GM23338 (cell line): ENCODE measurements around the gene SPECC1L. TPM values are rescaled to one million over a fixed set of nuclear protein-coding genes. Genes with fewer than 3 reads are reported as not detected.

Experiments used
- ATAC-seq: fragments of 200-7000 bp; cut with Tn5 transposase; 3 replicates; pipeline ENCODE4 v1.9.1; 2020
- DNase-seq: peaks from one replicate; pipeline ENCODE4 v3.0.0-alpha.2; 2015; ENCODE audit warnings: low spot score
- H2AFZ ChIP-seq: fragments of 200-600 bp; sonication (generic); 2 replicates; pipeline ENCODE4 v1.8.0; 2016; ENCODE audit warnings: antibody characterized with exemption, mild to moderate bottlenecking, moderate library complexity
- H3F3A ChIP-seq: fragments of 200-600 bp; sonication (generic); replicated peaks from 2 replicates; pipeline ENCODE4 v1.8.0; 2017; ENCODE audit warnings: antibody characterized with exemption, mixed run types, low read depth
- H3K27ac ChIP-seq: fragments of 200-600 bp; sonication (generic); 2 replicates; pipeline ENCODE4 v1.6.1; 2016; ENCODE audit warnings: low read depth
- H3K27me3 ChIP-seq: fragments of 200-600 bp; sonication (generic); 2 replicates; pipeline ENCODE4 v1.8.0; 2016; ENCODE audit warnings: mild to moderate bottlenecking, mixed run types, moderate library complexity; ENCODE audit not compliant: insufficient read depth
- H3K36me3 ChIP-seq: fragments of 200-600 bp; sonication (generic); 2 replicates; pipeline ENCODE4 v1.8.0; 2016; ENCODE audit warnings: mild to moderate bottlenecking; ENCODE audit not compliant: insufficient read depth
- H3K4me1 ChIP-seq: fragments of 200-600 bp; sonication (generic); 2 replicates; pipeline ENCODE4 v1.8.0; 2016; ENCODE audit warnings: mild to moderate bottlenecking, moderate library complexity; ENCODE audit not compliant: insufficient read depth
- H3K4me2 ChIP-seq: fragments of 200-600 bp; sonication (generic); 2 replicates; pipeline ENCODE4 v1.7.1; 2017; ENCODE audit warnings: mixed run types
- H3K4me3 ChIP-seq: fragments of 200-600 bp; sonication (generic); 2 replicates; pipeline ENCODE4 v1.6.1; 2016; ENCODE audit warnings: mixed run types
- H3K79me2 ChIP-seq: fragments of 200-600 bp; sonication (generic); replicated peaks from 2 replicates; pipeline ENCODE4 v1.8.0; 2017; ENCODE audit warnings: mild to moderate bottlenecking; ENCODE audit not compliant: insufficient read depth
- H3K9me2 ChIP-seq: fragments of 200-600 bp; sonication (generic); 2 replicates; pipeline ENCODE4 v1.8.0; 2017; ENCODE audit not compliant: insufficient read depth
- H4K20me1 ChIP-seq: fragments of 200-600 bp; sonication (generic); replicated peaks from 2 replicates; pipeline ENCODE4 v1.8.0; 2017; ENCODE audit warnings: mild to moderate bottlenecking; ENCODE audit not compliant: insufficient read depth
- H3K27ac Mint-ChIP-seq: 2 replicates; pipeline ENCODE4 v1.8.0; 2020; ENCODE audit warnings: inconsistent platforms, mild to moderate bottlenecking, moderate library complexity, mixed read lengths
- H3K27me3 Mint-ChIP-seq: 3 replicates; pipeline ENCODE4 v1.8.0; 2022; ENCODE audit warnings: low read depth, mild to moderate bottlenecking, moderate library complexity, mixed read lengths, inconsistent platforms; ENCODE audit not compliant: insufficient read depth, poor library complexity
- H3K36me3 Mint-ChIP-seq: 3 replicates; pipeline ENCODE4 v1.8.0; 2021; ENCODE audit warnings: low read depth, mild to moderate bottlenecking, inconsistent platforms, moderate library complexity, mixed read lengths
- H3K4me1 Mint-ChIP-seq: 3 replicates; pipeline ENCODE4 v1.8.0; 2020; ENCODE audit warnings: mild to moderate bottlenecking, inconsistent platforms, mixed read lengths
- H3K4me3 Mint-ChIP-seq: 3 replicates; pipeline ENCODE4 v1.8.0; 2021; ENCODE audit warnings: moderate library complexity, mild to moderate bottlenecking, inconsistent platforms, mixed read lengths
- H3K9me3 Mint-ChIP-seq: 3 replicates; pipeline ENCODE4 v1.8.0; 2020; ENCODE audit warnings: moderate library complexity, mild to moderate bottlenecking, inconsistent platforms, mixed read lengths
- CREB1 ChIP-seq: fragments of 250-450 bp; sonication (Bioruptor Pico); IDR thresholded peaks from 2 replicates; pipeline ENCODE4 v1.5.0; 2020; ENCODE audit warnings: low read depth, mild to moderate bottlenecking, moderate library complexity
- CTCF ChIP-seq, 2 experiments: fragments of 200-600 bp in 1 of 2; sonication (generic) in 1 of 2; conservative IDR thresholded peaks; 2 replicates each; pipeline versions ENCODE4 v1.5.1 to v1.6.1; 2016 to 2017; ENCODE audit warnings: antibody characterized with exemption in 2 of 2, low read depth in 2 of 2, mild to moderate bottlenecking in 2 of 2, moderate library complexity in 1 of 2
- EZH2 ChIP-seq: fragments of 200-600 bp; sonication (generic); IDR thresholded peaks from one replicate; pipeline ENCODE4 v1.8.0; 2017; ENCODE audit warnings: antibody characterized with exemption, mild to moderate bottlenecking, low read depth; ENCODE audit not compliant: unreplicated experiment
- EZH2phosphoT487 ChIP-seq: fragments of 200-600 bp; sonication (generic); IDR thresholded peaks from one replicate; pipeline ENCODE4 v1.8.1; 2018; ENCODE audit warnings: antibody characterized with exemption; ENCODE audit not compliant: unreplicated experiment
- JUNB ChIP-seq: IDR thresholded peaks from one replicate; pipeline ENCODE4 v1.6.1; 2016; ENCODE audit warnings: antibody characterized with exemption; ENCODE audit not compliant: unreplicated experiment
- POLR2AphosphoS5 ChIP-seq: IDR thresholded peaks from 2 replicates; pipeline ENCODE4 v1.6.1; 2016; ENCODE audit warnings: antibody characterized with exemption, low read depth
- REST ChIP-seq: IDR thresholded peaks from one replicate; pipeline ENCODE4 v1.6.1; 2018; ENCODE audit warnings: antibody characterized with exemption; ENCODE audit not compliant: unreplicated experiment
- STAT1 ChIP-seq: IDR thresholded peaks from one replicate; pipeline ENCODE4 v1.6.1; 2016; ENCODE audit warnings: antibody characterized with exemption; ENCODE audit not compliant: unreplicated experiment
- ZNF114 ChIP-seq: fragments of 250-450 bp; sonication (Bioruptor Pico); IDR thresholded peaks from 2 replicates; pipeline ENCODE4 v1.5.0; 2020; ENCODE audit warnings: mild to moderate bottlenecking, moderate library complexity
- ZNF331 ChIP-seq: fragments of 250-450 bp; sonication (Bioruptor Pico); IDR thresholded peaks from 2 replicates; pipeline ENCODE4 v1.5.0; 2020; ENCODE audit warnings: low read depth, mild to moderate bottlenecking, moderate library complexity
- polyA plus RNA-seq: library from polyadenylated mRNA; unstranded; fragments of >200 nt; fragmentation: Nextera tagmentation; extraction: Ambion mirVana; gene quantifications from 2 replicates; pipeline ENCODE4 v1.2.1, GENCODE V29; 2016
- total RNA-seq: library from RNA; depleted of rRNA; stranded (reverse); fragments of >200 nt; shearing (Covaris generic); gene quantifications from 2 replicates; pipeline ENCODE4 v1.2.3, GENCODE V29; 2014

SPECC1L gene
- total and polyA plus RNA-seq, 2 experiments from 2014 or later, result 24.3 to 44.7 TPM

GRCh38 chr22:24426851-24427499 is 156.3 kb downstream of the SPECC1L start:
- no peak overlapping the region for H3K27ac Mint-ChIP-seq
- Histone ChIP-seq H2AFZ (no peak overlapping the region), H3K27me3 (peaks cover 29% of the 10 kb centered on the region), H4K20me1 (no peaks in the 10 kb centered on the region), H3K4me2 (no peak overlapping the region), H3K9me2 (no peaks in the 10 kb centered on the region), H3K4me3 (no peak overlapping the region), H3F3A (no peaks in the 10 kb centered on the region), H3K79me2 (no peaks in the 10 kb centered on the region), H3K36me3 (no peaks in the 10 kb centered on the region), H3K27ac (no peak overlapping the region), H3K4me1 (peaks cover 5% of the 10 kb centered on the region; the same call in 1 of the 2 replicates)
- no peak for TF ChIP-seq STAT1
- TF ChIP-seq EZH2, result no peak
- TF ChIP-seq CTCF (conservative IDR thresholded peaks at IDR 0.05; ENCODE audit: low read depth in 2 of 2), result no peak
- no peak for TF ChIP-seq JUNB
- TF ChIP-seq REST, result no peak
- TF ChIP-seq POLR2AphosphoS5, result no peak
- TF ChIP-seq ZNF331, result no peak
- TF ChIP-seq ZNF114 (CRISPR knock-in tag), result no peak
- TF ChIP-seq CREB1 (CRISPR knock-in tag), result no peak
- H3K36me3 Mint-ChIP-seq, result no peaks in the 10 kb centered on the region; the same call in 2 of the 3 replicates
- peaks cover 39% of the 10 kb centered on the region for H3K27me3 Mint-ChIP-seq
- DNase-seq, result no peak
- ATAC-seq, result no peak
- H3K9me3 Mint-ChIP-seq, result no peaks in the 10 kb centered on the region
- H3K4me3 Mint-ChIP-seq, result no peak overlapping the region
- peaks cover 20% of the 10 kb centered on the region for H3K4me1 Mint-ChIP-seq

GRCh38 chr22:24427500-24428164 is 157.0 kb downstream of the SPECC1L start, which contains the start of gene ADORA2A:
Gene ADORA2A (plus strand): TSS chr22:24427599. CDS start chr22:24433405, 5,806 bp downstream.
- H3K4me1 Mint-ChIP-seq, result peaks cover 20% of the 10 kb centered on the region
- H3K36me3 ChIP-seq, result no peaks in the 10 kb centered on the region
- ATAC-seq (no peak), DNase-seq (peak; percentile 23)
- H3K27ac ChIP-seq, result no peak within 1 kb of the TSS
- H3K9me2 ChIP-seq, result no peaks in the 10 kb centered on the region
- no peak within 1 kb of the TSS for H3K27ac Mint-ChIP-seq
- H4K20me1 ChIP-seq, result no peaks in the 10 kb centered on the region
- H3K9me3 Mint-ChIP-seq, result no peaks in the 10 kb centered on the region
- no peak within 1 kb of the TSS for H3K4me2 ChIP-seq
- H3K27me3 Mint-ChIP-seq, result peaks cover 33% of the 10 kb centered on the region
- H3F3A ChIP-seq, result no peaks in the 10 kb centered on the region
- no peaks in the 10 kb centered on the region; the same call in 2 of the 3 replicates for H3K36me3 Mint-ChIP-seq
- no peak within 1 kb of the TSS for H2AFZ ChIP-seq
- no peak within 1 kb of the TSS for H3K4me3 ChIP-seq
- H3K4me1 ChIP-seq, result peaks cover 5% of the 10 kb centered on the region; the same call in 1 of the 2 replicates
- no peak within 1 kb of the TSS; the same call in 2 of the 3 replicates for H3K4me3 Mint-ChIP-seq
- no peaks in the 10 kb centered on the region for H3K79me2 ChIP-seq
- peaks cover 29% of the 10 kb centered on the region for H3K27me3 ChIP-seq
- TF ChIP-seq POLR2AphosphoS5, result no peak
- no peak for TF ChIP-seq EZH2
- no peak for TF ChIP-seq EZH2phosphoT487
- TF ChIP-seq ZNF331, result no peak
